GM12874 (cell line): ENCODE measurements around the gene GNG7.

Experiments
- CTCF ChIP-seq: IDR thresholded peaks from 2 replicates; pipeline ENCODE4 v1.5.1; 2011; ENCODE audit warnings: low read depth, mild to moderate bottlenecking, control low read depth, low read length, moderate library complexity; ENCODE audit not compliant: insufficient read depth

Gene GNG7

GRCh38 chr19:2547721-2548120 is 154.8 kb downstream of the GNG7 start:
- no peak for TF ChIP-seq CTCF

- TF ChIP-seq CTCF, result no peak
Measured at GRCh38 chr19:2547033-2547680, 155.3 kb downstream of the GNG7 start.

- TF ChIP-seq CTCF, result no peak
Measured at GRCh38 chr19:2546128-2547032, 156.1 kb downstream of the GNG7 start.

- no peak for TF ChIP-seq CTCF
Measured at GRCh38 chr19:2544576-2545415, 157.7 kb downstream of the GNG7 start.

- TF ChIP-seq CTCF, result no peak
Measured at GRCh38 chr19:2543463-2544442, 158.7 kb downstream of the GNG7 start.

GRCh38 chr19:2542341-2543069 is 160.0 kb downstream of the GNG7 start:
- TF ChIP-seq CTCF, result no peak
